ENCODE measurements around the gene TMEM184C.

Gene TMEM184C

GRCh38 chr4:147628415-147628814 is 11.2 kb downstream of the TMEM184C start:
- Histone ChIP-seq H3K27me3 (ENCODE audit: insufficient read depth, low read length, poor library complexity, severe bottlenecking) (no peaks in the 10 kb centered on the region), H3K9me2 (replicated peaks; ENCODE audit: low read depth, low read length) (no peaks in the 10 kb centered on the region), H3K9ac (ENCODE audit: low read depth, low read length, poor library complexity, severe bottlenecking) (no peak overlapping the region), H3K79me2 (ENCODE audit: insufficient read depth, low read length) (no peaks in the 10 kb centered on the region), H3K4me1 (ENCODE audit: insufficient read depth, low read length, poor library complexity, severe bottlenecking) (peaks cover 5% of the 10 kb centered on the region), H4K20me1 (ENCODE audit: insufficient read depth, low read length, poor library complexity, severe bottlenecking) (no peaks in the 10 kb centered on the region), H3K36me3 (ENCODE audit: insufficient read depth, low read length) (peaks cover 64% of the 10 kb centered on the region), H2AFZ (ENCODE audit: low read length) (no peak overlapping the region), H3K4me3 (ENCODE audit: low read length, poor library complexity, severe bottlenecking) (no peak overlapping the region), H3K9me3 (ENCODE audit: insufficient read depth, low read depth, low read length) (no peaks in the 10 kb centered on the region), H3F3A (ENCODE audit: low read depth) (no peaks in the 10 kb centered on the region), H3K4me2 (ENCODE audit: low read depth, low read length, poor library complexity, severe bottlenecking) (no peak overlapping the region)
- TF ChIP-seq, protein P1, sequence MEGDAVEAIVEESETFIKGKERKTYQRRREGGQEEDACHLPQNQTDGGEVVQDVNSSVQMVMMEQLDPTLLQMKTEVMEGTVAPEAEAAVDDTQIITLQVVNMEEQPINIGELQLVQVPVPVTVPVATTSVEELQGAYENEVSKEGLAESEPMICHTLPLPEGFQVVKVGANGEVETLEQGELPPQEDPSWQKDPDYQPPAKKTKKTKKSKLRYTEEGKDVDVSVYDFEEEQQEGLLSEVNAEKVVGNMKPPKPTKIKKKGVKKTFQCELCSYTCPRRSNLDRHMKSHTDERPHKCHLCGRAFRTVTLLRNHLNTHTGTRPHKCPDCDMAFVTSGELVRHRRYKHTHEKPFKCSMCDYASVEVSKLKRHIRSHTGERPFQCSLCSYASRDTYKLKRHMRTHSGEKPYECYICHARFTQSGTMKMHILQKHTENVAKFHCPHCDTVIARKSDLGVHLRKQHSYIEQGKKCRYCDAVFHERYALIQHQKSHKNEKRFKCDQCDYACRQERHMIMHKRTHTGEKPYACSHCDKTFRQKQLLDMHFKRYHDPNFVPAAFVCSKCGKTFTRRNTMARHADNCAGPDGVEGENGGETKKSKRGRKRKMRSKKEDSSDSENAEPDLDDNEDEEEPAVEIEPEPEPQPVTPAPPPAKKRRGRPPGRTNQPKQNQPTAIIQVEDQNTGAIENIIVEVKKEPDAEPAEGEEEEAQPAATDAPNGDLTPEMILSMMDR (conservative IDR thresholded peaks at IDR 0.05; ENCODE audit: low read length) = no peak
- no peak for TF ChIP-seq EZH2phosphoT487 (IDR thresholded peaks at IDR 0.05; ENCODE audit: borderline replicate concordance)

GRCh38 chr4:147629783-147630730 is 12.9 kb downstream of the TMEM184C start:
- H3K4me3 ChIP-seq (ENCODE audit: low read length, poor library complexity, severe bottlenecking) = no peak overlapping the region
- no peaks in the 10 kb centered on the region for H4K20me1 ChIP-seq (ENCODE audit: insufficient read depth, low read length, poor library complexity, severe bottlenecking)
- H3K9me2 ChIP-seq (replicated peaks; ENCODE audit: low read depth, low read length) = no peaks in the 10 kb centered on the region
- H3K4me1 ChIP-seq (ENCODE audit: insufficient read depth, low read length, poor library complexity, severe bottlenecking) = no peaks in the 10 kb centered on the region
- H2AFZ ChIP-seq (ENCODE audit: low read length) = no peak overlapping the region
- peaks cover 71% of the 10 kb centered on the region for H3K36me3 ChIP-seq (ENCODE audit: insufficient read depth, low read length)
- no peak overlapping the region for H3K4me2 ChIP-seq (ENCODE audit: low read depth, low read length, poor library complexity, severe bottlenecking)
- H3K9me3 ChIP-seq (ENCODE audit: insufficient read depth, low read depth, low read length) = no peaks in the 10 kb centered on the region
- H3F3A ChIP-seq (ENCODE audit: low read depth) = no peaks in the 10 kb centered on the region
- no peaks in the 10 kb centered on the region for H3K79me2 ChIP-seq (ENCODE audit: insufficient read depth, low read length)
- no peaks in the 10 kb centered on the region for H3K27me3 ChIP-seq (ENCODE audit: insufficient read depth, low read length, poor library complexity, severe bottlenecking)
- H3K9ac ChIP-seq (ENCODE audit: low read depth, low read length, poor library complexity, severe bottlenecking) = no peak overlapping the region
- TF ChIP-seq, protein P1 (conservative IDR thresholded peaks at IDR 0.05; ENCODE audit: low read length) = no peak
- no peak for TF ChIP-seq EZH2phosphoT487 (IDR thresholded peaks at IDR 0.05; ENCODE audit: borderline replicate concordance)

DNA sequence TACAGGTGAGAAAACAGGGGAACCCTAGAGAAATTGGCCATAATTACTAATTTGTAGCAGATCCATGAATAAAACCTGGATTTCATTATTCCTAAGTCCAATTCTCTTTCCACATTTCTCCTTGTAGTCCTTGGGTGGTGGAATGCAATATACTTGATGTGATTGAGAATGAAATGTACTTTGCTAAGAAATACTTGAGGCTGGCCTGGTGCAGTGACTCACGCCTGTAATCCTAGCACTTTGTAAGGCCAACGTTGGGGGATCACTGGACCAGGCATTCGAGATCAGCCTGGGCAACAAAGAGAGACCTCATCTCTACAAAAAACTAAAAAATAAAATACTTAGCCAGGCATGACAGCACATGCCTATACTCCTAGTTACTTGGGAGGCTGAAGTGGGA is 15.9 kb downstream of the TMEM184C start:
- TF ChIP-seq, protein P1 (conservative IDR thresholded peaks at IDR 0.05; ENCODE audit: low read length) = no peak
- no peak for TF ChIP-seq EZH2phosphoT487 (IDR thresholded peaks at IDR 0.05; ENCODE audit: borderline replicate concordance)
- H3K4me3 ChIP-seq (ENCODE audit: low read length, poor library complexity, severe bottlenecking) = no peak overlapping the region
- no peaks in the 10 kb centered on the region for H3K9me2 ChIP-seq (replicated peaks; ENCODE audit: low read depth, low read length)
- no peak overlapping the region for H2AFZ ChIP-seq (ENCODE audit: low read length)
- no peaks in the 10 kb centered on the region for H3K27me3 ChIP-seq (ENCODE audit: insufficient read depth, low read length, poor library complexity, severe bottlenecking)
- no peaks in the 10 kb centered on the region for H3K4me1 ChIP-seq (ENCODE audit: insufficient read depth, low read length, poor library complexity, severe bottlenecking)
- no peak overlapping the region for H3K4me2 ChIP-seq (ENCODE audit: low read depth, low read length, poor library complexity, severe bottlenecking)
- H3F3A ChIP-seq (ENCODE audit: low read depth) = no peaks in the 10 kb centered on the region; the same call in 1 of the 2 replicates
- H3K36me3 ChIP-seq (ENCODE audit: insufficient read depth, low read length) = peaks cover 85% of the 10 kb centered on the region
- H4K20me1 ChIP-seq (ENCODE audit: insufficient read depth, low read length, poor library complexity, severe bottlenecking) = no peaks in the 10 kb centered on the region
- H3K9me3 ChIP-seq (ENCODE audit: insufficient read depth, low read depth, low read length) = no peaks in the 10 kb centered on the region
- no peak overlapping the region for H3K9ac ChIP-seq (ENCODE audit: low read depth, low read length, poor library complexity, severe bottlenecking)
- no peaks in the 10 kb centered on the region for H3K79me2 ChIP-seq (ENCODE audit: insufficient read depth, low read length)

All from Loucy (cell line).